GM12878 (cell line): ENCODE results near the gene ZFP90. TPM values are rescaled to one million over a fixed set of nuclear protein-coding genes. Genes with fewer than 3 reads are reported as not detected.

Source experiments
- ATAC-seq: fragments of 200-7000 bp; cut with Tn5 transposase; 3 replicates; pipeline ENCODE4 v1.9.1; 2020; ENCODE audit warnings: mild to moderate bottlenecking, moderate library complexity
- BruUV-seq: library from RNA; stranded (reverse); fragments of 400-500 nt; replicated peaks from 2 replicates; lab custom pipeline; 2021; lab: Mats Ljungman, UMichigan
- CTCF ChIA-PET: fragments of 300-600 bp; sonication (Branson Sonifier 250); formaldehyde crosslinking; extraction: SDS; loops from one replicate; lab custom pipeline; 2021; ENCODE audit warnings: inconsistent platforms; lab: Yijun Ruan, JAX
- POLR2A ChIA-PET: fragments of 350-600 bp; formaldehyde crosslinking; extraction: SDS; loops from one replicate; lab custom pipeline; 2021; ENCODE audit warnings: inconsistent platforms; lab: Charles Lee
- RAD21 ChIA-PET: fragments of 300-600 bp; sonication (Branson Sonifier 250); formaldehyde crosslinking; loops from one replicate; lab custom pipeline; 2023; ENCODE audit warnings: antibody characterized with exemption; ENCODE audit not compliant: unreplicated experiment; lab: Charles Lee
- SMC1A ChIA-PET: fragments of 300-600 bp; sonication (Branson Sonifier 250); formaldehyde crosslinking; loops from one replicate; lab custom pipeline; 2023; ENCODE audit not compliant: unreplicated experiment, uncharacterized antibody; lab: Charles Lee
- DNase-seq: peaks from one replicate; pipeline ENCODE4 v3.0.0-alpha.2; 2011; ENCODE audit warnings: low read depth, low spot score
- FAIRE-seq: peaks from 3 replicates; lab custom pipeline; 2011; peaks lifted over from hg19 to GRCh38; lab: Jason Lieb, UNC
- H2AFZ ChIP-seq: 2 replicates; pipeline ENCODE4 v1.6.0; 2011; ENCODE audit warnings: low read depth, low read length, control low read depth; ENCODE audit not compliant: control insufficient read depth
- H3K27ac ChIP-seq: 2 replicates; pipeline ENCODE4 v1.5.1; 2011; ENCODE audit warnings: control low read depth; ENCODE audit not compliant: control insufficient read depth, insufficient read depth
- H3K27me3 ChIP-seq, 2 experiments: replicated peaks in 1 of 2; 2 replicates each; pipeline versions ENCODE4 v1.6.0 to v1.6.1; 2011; ENCODE audit warnings: low read length in 1 of 2; ENCODE audit not compliant: control insufficient read depth in 2 of 2, insufficient read depth in 2 of 2
- H3K36me3 ChIP-seq, 2 experiments: 2 replicates each; pipeline ENCODE4 v1.5.1; 2011; ENCODE audit warnings: low read length in 1 of 2; ENCODE audit not compliant: control insufficient read depth in 2 of 2, insufficient read depth in 2 of 2
- H3K4me1 ChIP-seq: 2 replicates; pipeline ENCODE4 v1.6.1; 2011; ENCODE audit warnings: mild to moderate bottlenecking, low read length, moderate library complexity, mixed read lengths; ENCODE audit not compliant: control insufficient read depth, insufficient read depth
- H3K4me2 ChIP-seq: 2 replicates; pipeline ENCODE4 v1.6.0; 2011; ENCODE audit warnings: control low read depth; ENCODE audit not compliant: control insufficient read depth, insufficient read depth
- H3K4me3 ChIP-seq: fragments of 200-600 bp; sonication (generic); 2 replicates; pipeline ENCODE4 v1.5.1; 2016
- H3K79me2 ChIP-seq: 2 replicates; pipeline ENCODE4 v1.6.0; 2011; ENCODE audit warnings: low read length; ENCODE audit not compliant: control insufficient read depth, insufficient read depth
- H3K9ac ChIP-seq: 2 replicates; pipeline ENCODE4 v1.8.0; 2011; ENCODE audit warnings: low read length, control low read depth, mixed read lengths; ENCODE audit not compliant: control insufficient read depth, insufficient read depth
- H3K9me3 ChIP-seq: replicated peaks from 3 replicates; pipeline ENCODE4 v1.5.1; 2011; ENCODE audit warnings: mild to moderate bottlenecking, low read length; ENCODE audit not compliant: control insufficient read depth, insufficient read depth
- H4K20me1 ChIP-seq: 2 replicates; pipeline ENCODE4 v1.6.0; 2011; ENCODE audit not compliant: control insufficient read depth, insufficient read depth
- MXI1 ChIP-seq: fragments of 150-350 bp; IDR thresholded peaks from 2 replicates; pipeline ENCODE4 v1.6.1; 2011; ENCODE audit warnings: low read depth, mild to moderate bottlenecking, inconsistent platforms, low read length, improper control_type of control experiment
- PAX8 ChIP-seq: fragments of 450-650 bp; IDR thresholded peaks from 2 replicates; pipeline ENCODE4 v1.6.1; 2017; ENCODE audit warnings: mild to moderate bottlenecking, moderate library complexity
- PRDM15 ChIP-seq: fragments of 450-650 bp; formaldehyde crosslinking; IDR thresholded peaks from 2 replicates; pipeline ENCODE4 v1.4.0; 2020; ENCODE audit warnings: mild to moderate bottlenecking, moderate library complexity
- SP1 ChIP-seq: IDR thresholded peaks from one replicate; pipeline ENCODE4 v1.6.1; 2011; ENCODE audit warnings: low read depth, low read length
- ZNF207 ChIP-seq: fragments of 450-650 bp; IDR thresholded peaks from 2 replicates; pipeline ENCODE4 v1.6.1; 2014; ENCODE audit warnings: antibody characterized with exemption, mild to moderate bottlenecking, borderline replicate concordance
- WGBS: methylation state at CpG from one replicate; pipeline ENCODE4 v1.1.6; 2016; ENCODE audit warnings: low lambda C conversion rate; ENCODE audit not compliant: insufficient replicate concordance, insufficient coverage; ENCODE audit errors: missing lambda C conversion rate; 5-methylcytosine and 5-hydroxymethylcytosine counted together
- in situ Hi-C: fragments of 300-500 bp; cut with MboI; formaldehyde crosslinking; loops from 9 replicates; pipeline ENCODE4 v1.14.3; 2018; ENCODE audit warnings: mixed read lengths
- intact Hi-C: fragments of 100-400 bp; cut with micrococcal nuclease; formaldehyde crosslinking; loops from one replicate; pipeline ENCODE4 v1.14.2; 2022; ENCODE audit not compliant: unreplicated experiment
- polyA plus RNA-seq, 11 experiments: library from polyadenylated mRNA; depleted of rRNA in 4 of 11; unstranded in 6 of 11; stranded (reverse) in 5 of 11; fragments of >200 nt; fragmentation: Nextera tagmentation in 4 of 11; fragmentation: Illumina TruSeq in 1 of 11; extraction: Ambion mirVana in 4 of 11; extraction: Trizol in 1 of 11; gene quantifications; 1 replicate in 1 of 11; 2 replicates in 10 of 11; pipeline versions ENCODE4 v1.2.1 to v1.2.3, GENCODE V29; 2011 to 2016; ENCODE audit warnings: inconsistent platforms in 2 of 11, missing spikeins in 2 of 11, low read depth in 1 of 11
- total RNA-seq, 4 experiments: library from RNA; depleted of rRNA in 3 of 4; stranded (reverse); fragments of >200 nt in 3 of 4; fragmentation: Illumina TruSeq in 1 of 4; extraction: Trizol in 1 of 4; gene quantifications; 2 replicates each; pipeline versions ENCODE4 v1.2.1 to v1.2.3, GENCODE V29; 2013 to 2021

ZFP90 gene
- total and polyA plus RNA-seq, 10 of the 15 experiments (the other 5 are each of a cell fraction or from before 2014, with no cell fraction given): 3.3 to 20.0 (median 15.4) TPM

DNA sequence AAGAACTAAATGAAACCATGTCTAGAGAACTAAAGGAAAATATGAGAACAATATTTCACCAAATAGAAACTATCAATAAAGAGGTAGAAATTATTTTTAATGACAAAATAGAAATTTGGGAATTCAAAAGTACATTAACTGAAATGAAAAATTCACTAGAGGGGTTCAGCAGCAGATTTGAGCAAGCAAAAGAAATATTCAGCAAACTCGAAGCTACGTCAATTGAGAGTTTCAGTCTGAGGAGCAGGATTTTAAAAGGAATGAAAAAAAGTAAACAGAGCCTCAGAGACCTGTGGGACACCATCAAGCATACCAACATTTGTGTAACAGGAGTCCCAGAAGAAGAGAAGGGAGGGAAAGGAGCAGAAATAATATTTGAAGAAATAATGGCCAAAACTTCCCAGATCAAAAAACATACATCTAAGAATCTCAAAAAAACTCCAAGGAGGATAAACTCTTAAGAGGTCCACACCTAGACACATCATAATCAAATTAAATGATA, 38.3 kb downstream of the ZFP90 start:
- H3K27me3 ChIP-seq: no peaks in the 10 kb centered on the region
- DNase-seq: no peak
- H3K79me2 ChIP-seq: no peaks in the 10 kb centered on the region
- TF ChIP-seq PRDM15 (CRISPR knock-in tag): no peak
- TF ChIP-seq PAX8: no peak
- no peak for TF ChIP-seq SP1
- no peak for TF ChIP-seq ZNF207
- TF ChIP-seq MXI1: no peak
- ChIA-PET POLR2A (no interaction called here), RAD21 (no interaction called here), CTCF (no interaction called here), SMC1A (interaction anchor here (1.7 kb wide), 1 partner anchor 47 kb away, joined by 3 read pairs; no protein-coding TSS in a partner anchor)
- ATAC-seq: no peak
- no TSS peak for BruUV-seq
- H3K4me3 ChIP-seq: no peak overlapping the region
- no peaks in the 10 kb centered on the region for H4K20me1 ChIP-seq
- intact Hi-C loops: no loop called here
- H3K36me3 ChIP-seq: no peaks in the 10 kb centered on the region
- no peak for FAIRE-seq
- H2AFZ ChIP-seq: no peak overlapping the region
- peaks cover 9% of the 10 kb centered on the region; the same call in 2 of the 3 replicates for H3K9me3 ChIP-seq
- 82% methylated on average over 2 of the region's 2 CpGs for WGBS
- H3K27ac ChIP-seq: no peak overlapping the region
- in situ Hi-C loops: no loop called here
- H3K4me2 ChIP-seq: no peak overlapping the region
- no peaks in the 10 kb centered on the region for H3K4me1 ChIP-seq
- H3K9ac ChIP-seq: no peak overlapping the region
